ENCODE results near the gene SEC14L5.
A peak's percentile ranks its signal among the peaks of the same experiment; 100 is the strongest.

SEC14L5 gene

GRCh38 chr16:4935241-4935855, 22.8 kb upstream of the SEC14L5 start:
- Histone ChIP-seq H3K36me3 (ENCODE audit: insufficient read depth, low read length) (no peaks in the 10 kb centered on the region), H3K9ac (ENCODE audit: insufficient read length) (no peak overlapping the region), H3K9me3 (ENCODE audit: low read depth, low read length) (no peaks in the 10 kb centered on the region), H3K27ac (no peak overlapping the region), H3K4me3 (no peak overlapping the region)
- TF ChIP-seq POLR2AphosphoS5 (IDR thresholded peaks at IDR 0.05; ENCODE audit: borderline replicate concordance, low read depth, low read length) (no peak), FOXP2 (optimal IDR thresholded peaks at IDR 0.05; ENCODE audit: control extremely low read depth, extremely low read length, insufficient read depth) (no peak)
- no peak for DNase-seq (ENCODE audit: low read depth, low spot score)

- Histone ChIP-seq H3K36me3 (ENCODE audit: insufficient read depth, low read length) (no peaks in the 10 kb centered on the region), H3K9ac (ENCODE audit: insufficient read length) (no peak overlapping the region), H3K4me3 (no peak overlapping the region), H3K9me3 (ENCODE audit: low read depth, low read length) (no peaks in the 10 kb centered on the region), H3K27ac (no peak overlapping the region)
- no peak for DNase-seq (ENCODE audit: low read depth, low spot score)
- peak; percentile 88 for TF ChIP-seq EZH2 (IDR thresholded peaks at IDR 0.05)
- no peak for TF ChIP-seq FOXP2 (optimal IDR thresholded peaks at IDR 0.05; ENCODE audit: control extremely low read depth, extremely low read length, insufficient read depth)
Measured at GRCh38 chr16:4936181-4936990, 21.7 kb upstream of the SEC14L5 start.

GRCh38 chr16:4936991-4937781, 20.9 kb upstream of the SEC14L5 start, which contains the start of gene PPL:
Gene PPL (minus strand): TSS chr16:4937148. CDS start chr16:4937045, 103 bp downstream.
- no peak for DNase-seq (ENCODE audit: low read depth, low spot score)
- no peak within 1 kb of the TSS for H3K9ac ChIP-seq (ENCODE audit: insufficient read length)

DNA sequence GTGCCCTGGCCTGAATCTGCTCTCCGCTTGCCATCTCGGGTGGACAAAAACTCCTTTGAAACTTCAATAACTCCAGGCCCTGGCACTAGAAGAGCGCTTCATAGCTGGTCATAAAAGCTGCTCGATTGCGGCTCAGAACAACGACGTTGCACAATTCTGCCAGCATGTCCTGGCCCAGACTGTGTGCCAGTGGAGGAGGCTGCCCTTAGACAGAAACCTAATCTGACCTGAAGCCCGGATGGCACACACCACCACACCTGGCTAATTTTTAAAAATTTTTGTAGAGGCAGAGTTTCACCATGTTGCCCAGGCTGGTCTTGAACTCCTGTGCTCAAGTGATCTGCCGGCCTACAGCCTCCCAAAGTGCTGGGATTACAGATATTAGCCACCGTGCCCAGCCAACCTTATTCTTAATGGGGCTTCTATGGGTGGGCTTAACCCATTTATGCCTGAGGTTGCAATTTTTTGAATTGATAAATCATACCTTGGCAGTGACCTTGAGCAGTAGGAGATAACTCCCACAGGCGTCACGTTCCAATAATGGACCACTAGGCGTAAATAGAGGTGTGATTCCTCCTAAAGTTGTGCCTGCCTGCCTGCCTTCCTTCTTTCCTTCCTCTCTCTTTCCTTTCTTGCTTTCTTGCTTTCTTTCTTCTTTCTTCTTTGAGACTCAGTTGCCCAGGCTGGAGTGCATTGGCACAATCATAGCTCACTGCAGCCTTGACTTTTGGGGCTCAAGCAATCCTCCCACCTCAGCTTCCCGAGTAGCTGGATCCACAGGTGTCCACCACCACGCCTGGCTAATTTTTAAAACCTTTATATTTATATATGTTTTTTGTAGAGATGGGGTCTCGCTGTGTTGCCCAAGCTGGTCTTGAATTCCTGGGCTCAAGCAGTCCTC, 20.1 kb upstream of the SEC14L5 start:
- H3K9me3 ChIP-seq (ENCODE audit: low read depth, low read length), result no peaks in the 10 kb centered on the region
- DNase-seq (ENCODE audit: low read depth, low spot score), result no peak
- no peak overlapping the region for H3K27ac ChIP-seq
- H3K36me3 ChIP-seq (ENCODE audit: insufficient read depth, low read length), result no peaks in the 10 kb centered on the region
- no peak overlapping the region for H3K4me3 ChIP-seq
- H3K9ac ChIP-seq (ENCODE audit: insufficient read length), result no peak overlapping the region
- no peak for TF ChIP-seq EZH2 (IDR thresholded peaks at IDR 0.05)
- no peak for TF ChIP-seq POLR2AphosphoS5 (IDR thresholded peaks at IDR 0.05; ENCODE audit: borderline replicate concordance, low read depth, low read length)
- TF ChIP-seq FOXP2 (optimal IDR thresholded peaks at IDR 0.05; ENCODE audit: control extremely low read depth, extremely low read length, insufficient read depth), result no peak

More at GRCh38 chr16:4936991-4937781, 20.9 kb upstream of the SEC14L5 start, which contains the start of gene PPL:
- TF ChIP-seq EZH2 (IDR thresholded peaks at IDR 0.05) (no peak), POLR2AphosphoS5 (IDR thresholded peaks at IDR 0.05; ENCODE audit: borderline replicate concordance, low read depth, low read length) (no peak), FOXP2 (optimal IDR thresholded peaks at IDR 0.05; ENCODE audit: control extremely low read depth, extremely low read length, insufficient read depth) (no peak)
- Histone ChIP-seq H3K27ac (no peak within 1 kb of the TSS), H3K36me3 (ENCODE audit: insufficient read depth, low read length) (no peaks in the 10 kb centered on the region), H3K4me3 (no peak within 1 kb of the TSS), H3K9me3 (ENCODE audit: low read depth, low read length) (no peaks in the 10 kb centered on the region)

DNA sequence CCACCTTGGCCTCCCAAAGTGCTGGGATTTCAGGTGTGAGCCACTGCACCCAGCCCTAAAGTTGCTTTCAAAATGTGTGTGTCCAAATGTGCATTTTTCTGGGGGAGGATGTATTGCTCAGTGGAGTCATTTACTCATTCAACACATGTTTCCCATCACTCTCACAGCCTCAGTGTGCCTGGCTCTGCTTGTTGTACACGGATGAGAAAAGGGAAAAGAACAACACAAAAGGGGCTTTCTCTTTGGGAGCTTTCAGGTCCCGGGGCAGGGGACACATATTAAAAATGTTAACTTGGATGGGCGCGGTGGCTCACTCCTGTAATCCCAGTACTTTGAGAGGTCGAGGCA, 19.5 kb upstream of the SEC14L5 start:
- no peak for DNase-seq (ENCODE audit: low read depth, low spot score)
- Histone ChIP-seq H3K36me3 (ENCODE audit: insufficient read depth, low read length) (no peaks in the 10 kb centered on the region), H3K9ac (ENCODE audit: insufficient read length) (no peak overlapping the region), H3K4me3 (no peak overlapping the region), H3K27ac (no peak overlapping the region), H3K9me3 (ENCODE audit: low read depth, low read length) (no peaks in the 10 kb centered on the region)
- TF ChIP-seq FOXP2 (optimal IDR thresholded peaks at IDR 0.05; ENCODE audit: control extremely low read depth, extremely low read length, insufficient read depth), result no peak
- TF ChIP-seq EZH2 (IDR thresholded peaks at IDR 0.05), result no peak
- TF ChIP-seq POLR2AphosphoS5 (IDR thresholded peaks at IDR 0.05; ENCODE audit: borderline replicate concordance, low read depth, low read length), result no peak

- Histone ChIP-seq H3K9me3 (ENCODE audit: low read depth, low read length) (no peaks in the 10 kb centered on the region), H3K4me3 (no peak overlapping the region), H3K9ac (ENCODE audit: insufficient read length) (no peak overlapping the region), H3K36me3 (ENCODE audit: insufficient read depth, low read length) (no peaks in the 10 kb centered on the region), H3K27ac (no peak overlapping the region)
- no peak for TF ChIP-seq POLR2AphosphoS5 (IDR thresholded peaks at IDR 0.05; ENCODE audit: borderline replicate concordance, low read depth, low read length)
- TF ChIP-seq FOXP2 (optimal IDR thresholded peaks at IDR 0.05; ENCODE audit: control extremely low read depth, extremely low read length, insufficient read depth), result no peak
- no peak for TF ChIP-seq EZH2 (IDR thresholded peaks at IDR 0.05)
- no peak for DNase-seq (ENCODE audit: low read depth, low spot score)
Measured at GRCh38 chr16:4940719-4941118, 17.4 kb upstream of the SEC14L5 start.

DNA sequence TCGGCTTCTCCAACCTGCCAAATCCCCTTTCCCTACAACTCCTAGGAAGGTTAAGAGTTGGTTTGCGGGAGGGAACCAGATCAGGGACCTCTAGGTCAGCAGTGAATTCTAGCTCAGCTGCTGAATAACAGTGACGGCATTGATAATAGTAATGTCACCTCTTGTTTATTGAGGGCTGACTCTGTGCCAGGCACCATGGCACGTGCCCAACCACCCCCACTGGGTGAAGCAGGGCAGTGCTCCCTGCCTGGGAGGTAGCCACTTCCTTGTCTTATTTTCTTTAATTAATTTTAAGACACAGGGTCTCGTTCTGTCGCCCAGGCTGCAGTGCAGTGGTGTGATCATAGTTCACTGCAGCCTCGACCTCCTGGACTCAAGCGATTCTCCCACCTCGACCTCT, 15.6 kb upstream of the SEC14L5 start:
- Histone ChIP-seq H3K27ac (no peak overlapping the region), H3K4me3 (no peak overlapping the region), H3K9ac (ENCODE audit: insufficient read length) (no peak overlapping the region), H3K9me3 (ENCODE audit: low read depth, low read length) (no peaks in the 10 kb centered on the region), H3K36me3 (ENCODE audit: insufficient read depth, low read length) (no peaks in the 10 kb centered on the region)
- DNase-seq (ENCODE audit: low read depth, low spot score), result no peak
- TF ChIP-seq FOXP2 (optimal IDR thresholded peaks at IDR 0.05; ENCODE audit: control extremely low read depth, extremely low read length, insufficient read depth) (no peak), EZH2 (IDR thresholded peaks at IDR 0.05) (no peak), POLR2AphosphoS5 (IDR thresholded peaks at IDR 0.05; ENCODE audit: borderline replicate concordance, low read depth, low read length) (no peak)

All from SK-N-MC (cell line).